GM23248 (cell line): ENCODE results near the gene ARID4A.

Experiments used
- EZH2 ChIP-seq: fragments of 200-600 bp; sonication (generic); IDR thresholded peaks from 2 replicates; pipeline ENCODE4 v1.6.1; 2018; ENCODE audit warnings: antibody characterized with exemption, mild to moderate bottlenecking; ENCODE audit not compliant: insufficient read depth, poor library complexity, severe bottlenecking
- EZH2phosphoT487 ChIP-seq: fragments of 200-600 bp; sonication (generic); IDR thresholded peaks from 2 replicates; pipeline ENCODE4 v1.6.1; 2018; ENCODE audit warnings: antibody characterized with exemption, moderate library complexity, mild to moderate bottlenecking, low read depth; ENCODE audit not compliant: insufficient read depth

DNA sequence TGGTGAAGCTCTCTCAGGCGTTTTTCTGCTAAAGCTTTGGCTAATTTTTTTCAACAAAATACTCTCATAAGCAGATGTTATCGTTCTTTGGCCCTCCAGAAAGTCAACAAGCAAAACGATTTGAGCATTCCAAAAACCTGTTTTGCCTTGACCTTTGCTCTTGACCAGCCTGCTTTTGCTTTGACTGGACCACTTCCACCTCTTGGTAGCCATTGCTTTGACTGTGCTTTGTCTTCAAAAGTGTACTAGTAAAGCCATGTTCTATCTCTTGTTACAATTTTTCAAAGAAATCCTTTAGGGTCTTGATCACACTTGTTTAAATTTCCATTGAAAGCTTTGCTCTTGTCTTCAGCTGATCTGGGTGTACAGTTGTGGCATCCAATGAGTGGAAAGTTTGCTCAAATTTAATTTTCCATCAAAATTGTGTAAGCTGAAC is 10.7 kb upstream of the ARID4A start:
- TF ChIP-seq EZH2phosphoT487: no peak
- no peak for TF ChIP-seq EZH2
